ENCODE measurements around the gene MARCHF9.

DNA sequence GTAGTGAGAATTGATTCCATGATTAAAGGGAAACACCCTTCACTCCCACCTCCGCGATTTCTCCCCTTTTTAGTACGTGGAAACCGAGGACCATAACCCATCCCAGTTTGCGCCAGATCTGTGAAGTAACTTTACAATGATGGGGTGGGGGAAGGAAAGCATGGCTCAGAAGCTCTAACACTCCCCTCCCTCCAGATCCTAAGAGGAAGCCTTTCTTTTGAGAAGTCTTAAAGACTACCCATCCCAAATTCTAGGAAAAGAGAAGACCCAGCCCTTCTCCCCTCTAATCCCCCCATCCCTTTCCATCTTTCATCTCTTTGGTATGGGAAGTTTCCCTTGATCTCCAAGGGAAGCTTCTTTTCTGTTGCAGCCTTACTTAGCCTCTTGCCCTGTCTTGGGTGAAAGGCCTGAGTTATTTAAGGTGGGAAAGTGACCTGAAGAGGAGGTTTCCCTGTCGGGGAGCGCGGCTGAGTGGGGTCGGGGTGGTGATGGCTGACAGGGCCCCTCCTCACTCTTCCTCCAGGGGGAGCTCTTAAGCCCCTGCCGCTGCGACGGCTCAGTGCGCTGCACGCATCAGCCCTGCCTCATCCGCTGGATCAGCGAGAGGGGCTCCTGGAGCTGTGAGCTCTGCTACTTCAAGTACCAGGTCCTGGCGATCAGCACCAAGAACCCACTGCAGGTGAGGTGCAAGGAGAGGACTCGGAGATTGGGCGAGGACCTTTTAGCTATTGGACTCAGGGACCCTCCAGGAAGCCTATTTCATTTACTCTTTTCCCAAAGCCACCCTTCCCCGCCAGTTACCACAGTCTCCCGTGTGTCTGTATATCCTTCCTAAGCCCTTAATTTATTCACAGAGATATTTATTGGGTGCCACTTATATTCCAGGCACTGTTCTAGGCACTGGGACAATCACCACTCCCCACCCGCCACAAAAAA, 1.8 kb downstream of the MARCHF9 start:
- TF ChIP-seq, protein P1, sequence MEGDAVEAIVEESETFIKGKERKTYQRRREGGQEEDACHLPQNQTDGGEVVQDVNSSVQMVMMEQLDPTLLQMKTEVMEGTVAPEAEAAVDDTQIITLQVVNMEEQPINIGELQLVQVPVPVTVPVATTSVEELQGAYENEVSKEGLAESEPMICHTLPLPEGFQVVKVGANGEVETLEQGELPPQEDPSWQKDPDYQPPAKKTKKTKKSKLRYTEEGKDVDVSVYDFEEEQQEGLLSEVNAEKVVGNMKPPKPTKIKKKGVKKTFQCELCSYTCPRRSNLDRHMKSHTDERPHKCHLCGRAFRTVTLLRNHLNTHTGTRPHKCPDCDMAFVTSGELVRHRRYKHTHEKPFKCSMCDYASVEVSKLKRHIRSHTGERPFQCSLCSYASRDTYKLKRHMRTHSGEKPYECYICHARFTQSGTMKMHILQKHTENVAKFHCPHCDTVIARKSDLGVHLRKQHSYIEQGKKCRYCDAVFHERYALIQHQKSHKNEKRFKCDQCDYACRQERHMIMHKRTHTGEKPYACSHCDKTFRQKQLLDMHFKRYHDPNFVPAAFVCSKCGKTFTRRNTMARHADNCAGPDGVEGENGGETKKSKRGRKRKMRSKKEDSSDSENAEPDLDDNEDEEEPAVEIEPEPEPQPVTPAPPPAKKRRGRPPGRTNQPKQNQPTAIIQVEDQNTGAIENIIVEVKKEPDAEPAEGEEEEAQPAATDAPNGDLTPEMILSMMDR (IDR thresholded peaks at IDR 0.05; ENCODE audit: low read depth, low read length), result peak; percentile 93
- TF ChIP-seq, protein P2, sequence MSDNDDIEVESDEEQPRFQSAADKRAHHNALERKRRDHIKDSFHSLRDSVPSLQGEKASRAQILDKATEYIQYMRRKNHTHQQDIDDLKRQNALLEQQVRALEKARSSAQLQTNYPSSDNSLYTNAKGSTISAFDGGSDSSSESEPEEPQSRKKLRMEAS (IDR thresholded peaks at IDR 0.05; ENCODE audit: low read depth, low read length), result no peak
- TF ChIP-seq POLR2A (IDR thresholded peaks at IDR 0.05; ENCODE audit: extremely low read depth, insufficient read length), result no peak
- no peak for TF ChIP-seq MYC (IDR thresholded peaks at IDR 0.05; ENCODE audit: low read depth, low read length)

All from NB4 (cell line).